ENCODE measurements around the gene MS4A5. TPM values are rescaled to one million over a fixed set of nuclear protein-coding genes. Genes with fewer than 3 reads are reported as not detected.

Gene MS4A5
- total RNA-seq, 1 experiment from 2014 or later, result not detected

GRCh38 chr11:60459345-60459744, 30.0 kb downstream of the MS4A5 start:
- no peaks in the 10 kb centered on the region for H3K79me2 ChIP-seq (ENCODE audit: low read depth)
- H2AFZ ChIP-seq, result no peak overlapping the region
- H4K20me1 ChIP-seq (ENCODE audit: insufficient read depth), result no peaks in the 10 kb centered on the region
- H3K9me2 ChIP-seq (ENCODE audit: insufficient read depth), result no peaks in the 10 kb centered on the region
- TF ChIP-seq, protein P1, sequence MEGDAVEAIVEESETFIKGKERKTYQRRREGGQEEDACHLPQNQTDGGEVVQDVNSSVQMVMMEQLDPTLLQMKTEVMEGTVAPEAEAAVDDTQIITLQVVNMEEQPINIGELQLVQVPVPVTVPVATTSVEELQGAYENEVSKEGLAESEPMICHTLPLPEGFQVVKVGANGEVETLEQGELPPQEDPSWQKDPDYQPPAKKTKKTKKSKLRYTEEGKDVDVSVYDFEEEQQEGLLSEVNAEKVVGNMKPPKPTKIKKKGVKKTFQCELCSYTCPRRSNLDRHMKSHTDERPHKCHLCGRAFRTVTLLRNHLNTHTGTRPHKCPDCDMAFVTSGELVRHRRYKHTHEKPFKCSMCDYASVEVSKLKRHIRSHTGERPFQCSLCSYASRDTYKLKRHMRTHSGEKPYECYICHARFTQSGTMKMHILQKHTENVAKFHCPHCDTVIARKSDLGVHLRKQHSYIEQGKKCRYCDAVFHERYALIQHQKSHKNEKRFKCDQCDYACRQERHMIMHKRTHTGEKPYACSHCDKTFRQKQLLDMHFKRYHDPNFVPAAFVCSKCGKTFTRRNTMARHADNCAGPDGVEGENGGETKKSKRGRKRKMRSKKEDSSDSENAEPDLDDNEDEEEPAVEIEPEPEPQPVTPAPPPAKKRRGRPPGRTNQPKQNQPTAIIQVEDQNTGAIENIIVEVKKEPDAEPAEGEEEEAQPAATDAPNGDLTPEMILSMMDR (conservative IDR thresholded peaks at IDR 0.05), result no peak
- TF ChIP-seq EZH2 (IDR thresholded peaks at IDR 0.05; ENCODE audit: low read depth), result no peak
- ChIA-PET POLR2A (ENCODE audit: unreplicated experiment) (no interaction called here), CTCF (no interaction called here)
- peaks cover 25% of the 10 kb centered on the region for H3K27me3 ChIP-seq (ENCODE audit: insufficient read depth, low read depth)
- no peaks in the 10 kb centered on the region for H3F3A ChIP-seq (ENCODE audit: insufficient read depth, low read depth)
- H3K4me3 ChIP-seq, result no peak overlapping the region
- no peaks in the 10 kb centered on the region for H3K4me1 ChIP-seq (replicated peaks; ENCODE audit: insufficient read depth)
- intact Hi-C loops (cut with micrococcal nuclease; ENCODE audit: unreplicated experiment), result no loop called here
- no peak overlapping the region for H3K4me2 ChIP-seq
- H3K27ac ChIP-seq, result no peak overlapping the region
- no TSS peak for BruUV-seq (replicated peaks)
- no peak for DNase-seq
- no peaks in the 10 kb centered on the region for H3K9me3 ChIP-seq (ENCODE audit: insufficient read depth, low read depth)
- no peaks in the 10 kb centered on the region for H3K36me3 ChIP-seq (ENCODE audit: low read depth)

GRCh38 chr11:60468829-60469228, 39.5 kb downstream of the MS4A5 start:
- no peak for TF ChIP-seq EZH2 (IDR thresholded peaks at IDR 0.05; ENCODE audit: low read depth)
- TF ChIP-seq, protein P1 (conservative IDR thresholded peaks at IDR 0.05), result no peak
- Histone ChIP-seq H3K9me2 (ENCODE audit: insufficient read depth) (no peaks in the 10 kb centered on the region), H3K4me2 (no peak overlapping the region), H3F3A (ENCODE audit: insufficient read depth, low read depth) (no peaks in the 10 kb centered on the region), H4K20me1 (ENCODE audit: insufficient read depth) (no peaks in the 10 kb centered on the region), H3K4me3 (no peak overlapping the region), H2AFZ (no peak overlapping the region), H3K79me2 (ENCODE audit: low read depth) (no peaks in the 10 kb centered on the region), H3K9me3 (ENCODE audit: insufficient read depth, low read depth) (no peaks in the 10 kb centered on the region), H3K4me1 (replicated peaks; ENCODE audit: insufficient read depth) (no peaks in the 10 kb centered on the region), H3K27me3 (ENCODE audit: insufficient read depth, low read depth) (no peaks in the 10 kb centered on the region), H3K36me3 (ENCODE audit: low read depth) (no peaks in the 10 kb centered on the region), H3K27ac (no peak overlapping the region)
- no peak for DNase-seq
- BruUV-seq (replicated peaks), result no TSS peak
- CTCF ChIA-PET, result no interaction called here
- intact Hi-C loops (cut with micrococcal nuclease; ENCODE audit: unreplicated experiment), result loop anchor here (10.0 kb wide), 1 partner anchor 54 kb away; no protein-coding TSS in a partner anchor
- POLR2A ChIA-PET (ENCODE audit: unreplicated experiment), result no interaction called here

GRCh38 chr11:60469723-60470122, 40.4 kb downstream of the MS4A5 start:
- Histone ChIP-seq H3K36me3 (ENCODE audit: low read depth) (no peaks in the 10 kb centered on the region), H3K4me2 (no peak overlapping the region), H3K9me3 (ENCODE audit: insufficient read depth, low read depth) (no peaks in the 10 kb centered on the region), H3K4me1 (replicated peaks; ENCODE audit: insufficient read depth) (no peaks in the 10 kb centered on the region), H4K20me1 (ENCODE audit: insufficient read depth) (no peaks in the 10 kb centered on the region), H3K27ac (no peak overlapping the region), H3K9me2 (ENCODE audit: insufficient read depth) (no peaks in the 10 kb centered on the region), H3K79me2 (ENCODE audit: low read depth) (no peaks in the 10 kb centered on the region), H2AFZ (no peak overlapping the region), H3K4me3 (no peak overlapping the region), H3F3A (ENCODE audit: insufficient read depth, low read depth) (no peaks in the 10 kb centered on the region), H3K27me3 (ENCODE audit: insufficient read depth, low read depth) (no peaks in the 10 kb centered on the region)
- DNase-seq, result no peak
- intact Hi-C loops (cut with micrococcal nuclease; ENCODE audit: unreplicated experiment), result loop anchor here (10.0 kb wide), 1 partner anchor 55 kb away; no protein-coding TSS in a partner anchor
- ChIA-PET POLR2A (ENCODE audit: unreplicated experiment) (no interaction called here), CTCF (no interaction called here)
- TF ChIP-seq, protein P1 (conservative IDR thresholded peaks at IDR 0.05), result no peak
- TF ChIP-seq EZH2 (IDR thresholded peaks at IDR 0.05; ENCODE audit: low read depth), result no peak
- no TSS peak for BruUV-seq (replicated peaks)
